GM12872 (cell line): Measurements from ENCODE around the gene CTNNB1.

Experiments
- CTCF ChIP-seq: IDR thresholded peaks from 3 replicates; pipeline ENCODE4 v1.5.1; 2011; ENCODE audit warnings: low read depth, mild to moderate bottlenecking, low read length, moderate library complexity; ENCODE audit not compliant: insufficient read depth

The CTNNB1 gene

GRCh38 chr3:41198950-41199865, at the start of gene CTNNB1:
TSS of gene CTNNB1 (plus strand) at chr3:41199505. CDS start at chr3:41224069, 24,564 bp downstream.
- no peak for TF ChIP-seq CTCF

- TF ChIP-seq CTCF = no peak
Measured at GRCh38 chr3:41155834-41156233, 43.5 kb upstream of the CTNNB1 start.

GRCh38 chr3:41158947-41159346, 40.4 kb upstream of the CTNNB1 start:
- no peak for TF ChIP-seq CTCF

GRCh38 chr3:41159588-41160189, 39.6 kb upstream of the CTNNB1 start:
- TF ChIP-seq CTCF = no peak

- TF ChIP-seq CTCF = no peak
Measured at GRCh38 chr3:41162541-41162940, 36.8 kb upstream of the CTNNB1 start.

- TF ChIP-seq CTCF = no peak
Measured at GRCh38 chr3:41163006-41163405, 36.3 kb upstream of the CTNNB1 start.

- TF ChIP-seq CTCF = no peak
Measured at GRCh38 chr3:41163421-41163820, 35.9 kb upstream of the CTNNB1 start.
